Kidney tubule cell (primary cell): Measurements from ENCODE around the gene GMDS.

Experiments used
- DNase-seq: peaks from one replicate; pipeline ENCODE4 v3.0.0-alpha.2; 2018; ENCODE audit warnings: low spot score

Gene GMDS

DNA sequence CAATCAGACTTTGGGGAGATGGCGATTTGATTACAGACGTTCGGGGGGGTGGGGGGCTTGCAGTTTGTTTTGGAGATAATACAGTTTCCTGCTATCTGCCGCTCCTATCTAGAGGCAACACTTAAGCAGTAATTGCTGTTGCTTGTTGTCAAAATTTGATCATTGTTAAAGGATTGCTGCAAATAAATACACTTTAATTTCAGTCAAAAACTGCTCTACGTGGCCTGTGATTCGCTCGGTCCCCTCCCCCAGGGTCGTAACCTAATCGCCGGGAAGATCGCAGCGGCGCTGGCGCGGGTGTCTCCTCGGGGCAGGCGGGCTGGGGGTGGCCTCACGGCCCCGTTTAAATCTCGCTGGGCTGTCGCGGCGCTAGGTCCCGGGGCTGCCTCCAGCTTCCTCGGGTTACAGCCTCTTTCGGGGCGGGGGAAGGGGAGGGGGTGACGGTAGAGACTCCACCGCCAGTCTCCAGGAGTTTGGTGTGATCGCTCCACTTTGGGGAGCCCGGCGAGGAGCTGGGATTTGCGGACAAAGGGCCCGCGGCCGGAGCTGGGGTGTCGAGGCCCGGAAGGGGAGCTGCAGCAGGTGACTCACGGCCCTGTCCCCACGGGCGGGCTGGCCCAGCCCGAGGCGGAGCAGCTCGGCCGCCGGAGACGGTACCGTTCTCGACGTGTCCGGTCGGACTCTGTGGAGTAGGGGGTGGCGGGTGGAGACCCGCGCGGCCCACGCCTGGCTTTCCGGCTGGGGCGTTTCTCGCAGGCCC lies 631.5 kb downstream of the GMDS start:
- DNase-seq = peak; percentile 51

DNA sequence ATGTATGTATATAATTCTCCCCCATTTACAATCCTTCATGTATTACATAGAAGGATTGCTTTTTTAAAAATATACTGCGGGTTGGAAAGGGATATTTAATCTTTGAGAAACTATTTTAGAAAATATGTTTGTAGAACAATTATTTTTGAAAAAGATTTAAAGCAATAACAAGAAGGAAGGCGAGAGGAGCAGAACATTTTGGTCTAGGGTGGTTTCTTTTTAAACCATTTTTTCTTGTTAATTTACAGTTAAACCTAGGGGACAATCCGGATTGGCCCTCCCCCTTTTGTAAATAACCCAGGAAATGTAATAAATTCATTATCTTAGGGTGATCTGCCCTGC lies 632.1 kb downstream of the GMDS start:
- DNase-seq = no peak

DNA sequence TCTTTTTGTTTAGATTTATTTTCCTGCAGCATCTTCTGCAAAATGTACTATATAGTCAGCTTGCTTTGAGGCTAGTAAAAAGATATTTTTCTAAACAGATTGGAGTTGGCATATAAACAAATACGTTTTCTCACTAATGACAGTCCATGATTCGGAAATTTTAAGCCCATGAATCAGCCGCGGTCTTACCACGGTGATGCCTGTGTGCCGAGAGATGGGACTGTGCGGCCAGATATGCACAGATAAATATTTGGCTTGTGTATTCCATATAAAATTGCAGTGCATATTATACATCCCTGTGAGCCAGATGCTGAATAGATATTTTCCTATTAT lies 632.5 kb downstream of the GMDS start:
- peak; percentile 70 for DNase-seq

DNA sequence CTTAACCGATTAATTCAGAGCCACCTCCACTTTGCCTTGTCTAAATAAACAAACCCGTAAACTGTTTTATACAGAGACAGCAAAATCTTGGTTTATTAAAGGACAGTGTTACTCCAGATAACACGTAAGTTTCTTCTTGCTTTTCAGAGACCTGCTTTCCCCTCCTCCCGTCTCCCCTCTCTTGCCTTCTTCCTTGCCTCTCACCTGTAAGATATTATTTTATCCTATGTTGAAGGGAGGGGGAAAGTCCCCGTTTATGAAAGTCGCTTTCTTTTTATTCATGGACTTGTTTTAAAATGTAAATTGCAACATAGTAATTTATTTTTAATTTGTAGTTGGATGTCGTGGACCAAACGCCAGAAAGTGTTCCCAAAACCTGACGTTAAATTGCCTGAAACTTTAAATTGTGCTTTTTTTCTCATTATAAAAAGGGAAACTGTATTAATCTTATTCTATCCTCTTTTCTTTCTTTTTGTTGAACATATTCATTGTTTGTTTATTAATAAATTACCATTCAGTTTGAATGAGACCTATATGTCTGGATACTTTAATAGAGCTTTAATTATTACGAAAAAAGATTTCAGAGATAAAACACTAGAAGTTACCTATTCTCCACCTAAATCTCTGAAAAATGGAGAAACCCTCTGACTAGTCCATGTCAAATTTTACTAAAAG lies 633.0 kb downstream of the GMDS start:
- DNase-seq = peak; percentile 32

DNA sequence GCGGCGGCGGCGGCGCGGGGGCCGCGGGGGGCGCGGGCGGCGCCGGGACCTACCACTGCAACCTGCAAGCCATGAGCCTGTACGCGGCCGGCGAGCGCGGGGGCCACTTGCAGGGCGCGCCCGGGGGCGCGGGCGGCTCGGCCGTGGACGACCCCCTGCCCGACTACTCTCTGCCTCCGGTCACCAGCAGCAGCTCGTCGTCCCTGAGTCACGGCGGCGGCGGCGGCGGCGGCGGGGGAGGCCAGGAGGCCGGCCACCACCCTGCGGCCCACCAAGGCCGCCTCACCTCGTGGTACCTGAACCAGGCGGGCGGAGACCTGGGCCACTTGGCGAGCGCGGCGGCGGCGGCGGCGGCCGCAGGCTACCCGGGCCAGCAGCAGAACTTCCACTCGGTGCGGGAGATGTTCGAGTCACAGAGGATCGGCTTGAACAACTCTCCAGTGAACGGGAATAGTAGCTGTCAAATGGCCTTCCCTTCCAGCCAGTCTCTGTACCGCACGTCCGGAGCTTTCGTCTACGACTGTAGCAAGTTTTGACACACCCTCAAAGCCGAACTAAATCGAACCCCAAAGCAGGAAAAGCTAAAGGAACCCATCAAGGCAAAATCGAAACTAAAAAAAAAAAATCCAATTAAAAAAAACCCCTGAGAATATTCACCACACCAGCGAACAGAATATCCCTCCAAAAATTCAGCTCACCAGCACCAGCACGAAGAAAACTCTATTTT lies 633.7 kb downstream of the GMDS start:
- DNase-seq = peak; percentile 40

DNA sequence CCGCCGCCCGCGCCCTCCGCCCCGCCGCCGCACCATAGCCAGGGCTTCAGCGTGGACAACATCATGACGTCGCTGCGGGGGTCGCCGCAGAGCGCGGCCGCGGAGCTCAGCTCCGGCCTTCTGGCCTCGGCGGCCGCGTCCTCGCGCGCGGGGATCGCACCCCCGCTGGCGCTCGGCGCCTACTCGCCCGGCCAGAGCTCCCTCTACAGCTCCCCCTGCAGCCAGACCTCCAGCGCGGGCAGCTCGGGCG lies 634.2 kb downstream of the GMDS start:
- DNase-seq = peak; percentile 57

DNA sequence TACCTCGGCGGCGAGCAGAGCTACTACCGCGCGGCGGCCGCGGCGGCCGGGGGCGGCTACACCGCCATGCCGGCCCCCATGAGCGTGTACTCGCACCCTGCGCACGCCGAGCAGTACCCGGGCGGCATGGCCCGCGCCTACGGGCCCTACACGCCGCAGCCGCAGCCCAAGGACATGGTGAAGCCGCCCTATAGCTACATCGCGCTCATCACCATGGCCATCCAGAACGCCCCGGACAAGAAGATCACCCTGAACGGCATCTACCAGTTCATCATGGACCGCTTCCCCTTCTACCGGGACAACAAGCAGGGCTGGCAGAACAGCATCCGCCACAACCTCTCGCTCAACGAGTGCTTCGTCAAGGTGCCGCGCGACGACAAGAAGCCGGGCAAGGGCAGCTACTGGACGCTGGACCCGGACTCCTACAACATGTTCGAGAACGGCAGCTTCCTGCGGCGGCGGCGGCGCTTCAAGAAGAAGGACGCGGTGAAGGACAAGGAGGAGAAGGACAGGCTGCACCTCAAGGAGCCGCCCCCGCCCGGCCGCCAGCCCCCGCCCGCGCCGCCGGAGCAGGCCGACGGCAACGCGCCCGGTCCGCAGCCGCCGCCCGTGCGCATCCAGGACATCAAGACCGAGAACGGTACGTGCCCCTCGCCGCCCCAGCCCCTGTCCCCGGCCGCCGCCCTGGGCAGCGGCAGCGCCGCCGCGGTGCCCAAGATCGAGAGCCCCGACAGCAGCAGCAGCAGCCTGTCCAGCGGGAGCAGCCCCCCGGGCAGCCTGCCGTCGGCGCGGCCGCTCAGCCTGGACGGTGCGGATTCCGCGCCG lies 634.7 kb downstream of the GMDS start:
- DNase-seq = peak; percentile 51

DNA sequence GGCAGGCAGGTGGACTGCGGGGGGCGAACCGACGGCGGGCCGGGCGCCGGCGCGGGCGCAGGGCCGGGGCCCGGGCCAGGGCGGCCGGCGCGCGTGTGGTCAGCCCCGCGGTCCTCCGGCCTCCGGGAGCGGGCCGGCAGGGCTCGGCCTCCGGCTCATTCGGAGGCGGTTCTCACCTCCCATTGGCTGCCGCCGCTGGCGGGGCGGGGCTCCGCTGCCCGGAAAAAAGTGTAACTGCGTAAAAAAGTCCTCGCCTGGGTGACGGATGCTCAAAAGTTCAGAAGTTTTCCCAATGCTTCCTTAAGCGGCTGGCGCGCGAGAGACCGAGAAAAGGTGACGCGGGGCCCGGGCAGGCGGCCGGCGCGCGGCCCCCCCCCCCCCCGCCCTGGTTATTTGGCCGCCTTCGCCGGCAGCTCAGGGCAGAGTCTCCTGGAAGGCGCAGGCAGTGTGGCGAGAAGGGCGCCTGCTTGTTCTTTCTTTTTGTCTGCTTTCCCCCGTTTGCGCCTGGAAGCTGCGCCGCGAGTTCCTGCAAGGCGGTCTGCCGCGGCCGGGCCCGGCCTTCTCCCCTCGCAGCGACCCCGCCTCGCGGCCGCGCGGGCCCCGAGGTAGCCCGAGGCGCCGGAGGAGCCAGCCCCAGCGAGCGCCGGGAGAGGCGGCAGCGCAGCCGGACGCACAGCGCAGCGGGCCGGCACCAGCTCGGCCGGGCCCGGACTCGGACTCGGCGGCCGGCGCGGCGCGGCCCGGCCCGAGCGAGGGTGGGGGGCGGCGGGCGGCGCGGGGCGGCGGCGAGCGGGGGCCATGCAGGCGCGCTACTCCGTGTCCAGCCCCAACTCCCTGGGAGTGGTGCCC lies 635.5 kb downstream of the GMDS start, which contains the start of gene FOXC1:
FOXC1 (plus strand) TSS at position 268 of the 849 bp plus-strand sequence; CDS start at position 799, 531 bp downstream.
- peak; percentile 97 for DNase-seq

DNA sequence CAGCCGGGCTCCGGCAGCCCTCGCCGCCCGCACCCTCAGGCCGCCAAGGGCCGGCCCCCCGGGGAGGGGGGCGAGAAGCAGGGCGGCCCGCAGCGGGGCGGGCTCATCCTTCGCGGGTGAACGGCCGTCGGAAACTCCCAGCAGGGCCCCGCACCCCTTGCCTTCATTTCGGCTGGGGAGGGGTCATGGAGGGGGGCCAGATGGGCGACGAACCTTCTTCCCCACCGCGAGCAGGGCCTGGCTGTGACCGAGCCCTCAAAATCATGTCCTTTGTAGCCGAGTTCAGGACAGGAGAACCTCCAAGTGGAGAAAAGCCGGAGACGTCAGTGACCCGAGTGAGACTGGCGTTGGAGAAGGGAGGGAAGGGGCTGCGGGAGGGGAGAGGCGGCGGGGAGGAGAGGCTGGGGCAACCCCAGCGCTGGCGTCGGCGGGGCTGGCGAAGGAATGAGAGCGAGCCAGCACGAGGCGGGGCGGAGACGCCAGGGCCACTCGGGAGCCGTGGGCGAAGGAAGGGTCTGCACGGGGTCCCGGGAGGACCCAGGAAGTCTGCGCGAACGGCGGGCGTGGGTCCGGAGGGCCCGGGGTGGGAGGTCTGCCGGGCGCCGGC lies 636.3 kb downstream of the GMDS start:
- peak; percentile 65 for DNase-seq

DNA sequence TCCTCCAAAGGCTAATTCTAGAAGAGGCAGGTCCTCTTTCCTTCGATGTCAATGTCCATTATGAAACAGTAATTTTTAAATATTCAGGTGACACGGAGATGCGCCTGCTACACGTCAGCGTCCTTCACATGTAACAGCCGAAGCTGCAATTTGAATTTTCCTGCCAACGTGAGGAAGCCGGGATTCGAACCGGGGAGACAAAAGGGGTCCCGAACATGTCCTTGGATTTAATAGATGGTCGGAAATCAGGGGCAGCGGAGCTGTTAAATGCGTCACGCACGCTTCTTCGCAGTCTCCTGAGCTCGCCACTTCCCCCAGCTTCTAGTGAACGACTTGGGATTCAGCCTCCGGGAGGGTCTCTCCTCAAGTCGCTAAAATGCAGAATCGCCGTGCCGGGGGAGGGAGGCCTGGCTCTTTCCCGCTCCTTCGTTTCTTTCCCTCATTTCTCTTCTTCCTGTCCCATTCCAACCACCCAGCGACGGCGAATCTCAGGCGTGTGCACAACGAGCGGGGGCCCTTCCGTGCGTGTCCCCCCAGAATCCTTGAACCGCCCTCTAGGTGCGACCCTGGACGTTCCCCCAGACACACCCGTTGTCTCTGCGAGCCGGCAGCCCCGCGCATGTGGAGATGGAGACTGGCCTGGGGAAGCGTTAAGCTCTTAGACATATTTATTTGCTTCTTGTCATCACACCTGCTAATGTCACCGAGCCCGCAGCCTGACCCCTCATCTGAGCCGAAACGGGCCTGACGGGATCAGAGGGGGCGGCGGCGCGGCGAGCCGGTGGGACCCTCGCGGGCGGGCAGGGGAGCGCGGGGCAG lies 637.0 kb downstream of the GMDS start:
- DNase-seq = peak; percentile 33

DNA sequence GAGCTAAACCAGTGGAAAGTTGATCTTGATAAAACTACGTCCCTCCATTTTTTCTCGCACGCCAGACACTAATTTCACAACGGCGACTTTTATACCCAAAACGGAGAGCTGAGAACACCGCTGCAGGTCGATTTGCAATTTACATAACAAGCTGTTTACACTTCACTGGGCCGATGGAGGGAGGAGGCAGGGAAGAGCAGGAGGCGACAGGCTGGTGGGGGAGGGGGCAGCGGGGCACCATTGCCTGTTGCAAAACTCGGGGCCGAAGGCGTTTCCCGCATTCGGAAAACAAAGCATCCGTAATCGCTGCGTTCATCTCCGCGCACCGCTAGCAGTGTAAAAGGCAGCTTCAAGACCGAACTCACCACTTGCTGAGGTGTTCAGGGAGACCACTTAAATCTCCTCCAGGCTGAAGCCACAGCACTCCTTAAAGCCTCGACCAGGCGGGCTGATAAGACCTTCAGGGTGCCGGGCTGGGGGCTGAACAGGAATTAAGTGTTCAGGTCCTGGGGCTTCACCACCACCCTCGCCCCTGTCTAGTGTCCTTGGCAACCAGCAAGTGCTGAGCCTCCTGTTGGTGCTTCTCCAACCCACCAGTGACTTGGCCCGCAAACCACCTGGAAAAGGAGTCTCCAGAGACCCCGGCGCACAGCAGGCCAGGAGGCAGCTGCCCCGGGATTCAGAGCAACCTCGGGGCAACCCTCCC lies 637.7 kb downstream of the GMDS start:
- DNase-seq = peak; percentile 54

DNA sequence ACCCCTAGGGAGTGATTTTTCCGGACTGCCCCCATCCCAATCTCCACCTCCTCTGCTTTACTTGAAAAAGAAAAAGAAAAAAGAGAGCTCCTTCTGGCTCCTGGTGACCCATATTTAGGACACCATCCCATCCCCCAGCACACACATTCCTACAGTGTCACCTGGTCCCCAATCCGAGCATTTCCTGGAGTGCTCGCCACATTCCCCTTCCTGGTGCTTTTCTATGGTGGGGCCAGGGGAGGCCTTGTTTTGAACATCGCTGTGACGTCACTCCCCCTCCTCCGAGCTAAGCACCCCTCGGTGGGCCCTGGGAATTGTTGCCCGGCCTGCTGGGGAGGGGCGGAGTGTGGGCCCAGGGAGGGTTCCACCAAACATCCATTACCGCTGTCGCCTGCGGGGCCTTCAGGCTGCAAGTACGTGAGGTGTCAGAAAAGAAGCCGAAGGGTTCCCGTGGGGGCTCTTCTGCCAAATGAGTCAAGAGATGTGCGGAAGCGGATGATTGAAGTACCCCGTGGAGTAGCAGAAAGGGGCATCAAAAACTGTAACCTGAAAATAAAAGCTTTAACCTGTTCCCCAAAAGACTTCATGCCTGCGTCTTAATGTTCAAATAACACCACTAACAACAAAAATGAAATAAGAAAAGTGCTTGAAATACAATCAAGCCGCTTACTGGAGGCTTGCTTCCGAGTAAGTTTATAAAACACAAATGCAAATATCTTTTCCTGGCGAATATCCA lies 638.5 kb downstream of the GMDS start:
- peak; percentile 44 for DNase-seq

DNA sequence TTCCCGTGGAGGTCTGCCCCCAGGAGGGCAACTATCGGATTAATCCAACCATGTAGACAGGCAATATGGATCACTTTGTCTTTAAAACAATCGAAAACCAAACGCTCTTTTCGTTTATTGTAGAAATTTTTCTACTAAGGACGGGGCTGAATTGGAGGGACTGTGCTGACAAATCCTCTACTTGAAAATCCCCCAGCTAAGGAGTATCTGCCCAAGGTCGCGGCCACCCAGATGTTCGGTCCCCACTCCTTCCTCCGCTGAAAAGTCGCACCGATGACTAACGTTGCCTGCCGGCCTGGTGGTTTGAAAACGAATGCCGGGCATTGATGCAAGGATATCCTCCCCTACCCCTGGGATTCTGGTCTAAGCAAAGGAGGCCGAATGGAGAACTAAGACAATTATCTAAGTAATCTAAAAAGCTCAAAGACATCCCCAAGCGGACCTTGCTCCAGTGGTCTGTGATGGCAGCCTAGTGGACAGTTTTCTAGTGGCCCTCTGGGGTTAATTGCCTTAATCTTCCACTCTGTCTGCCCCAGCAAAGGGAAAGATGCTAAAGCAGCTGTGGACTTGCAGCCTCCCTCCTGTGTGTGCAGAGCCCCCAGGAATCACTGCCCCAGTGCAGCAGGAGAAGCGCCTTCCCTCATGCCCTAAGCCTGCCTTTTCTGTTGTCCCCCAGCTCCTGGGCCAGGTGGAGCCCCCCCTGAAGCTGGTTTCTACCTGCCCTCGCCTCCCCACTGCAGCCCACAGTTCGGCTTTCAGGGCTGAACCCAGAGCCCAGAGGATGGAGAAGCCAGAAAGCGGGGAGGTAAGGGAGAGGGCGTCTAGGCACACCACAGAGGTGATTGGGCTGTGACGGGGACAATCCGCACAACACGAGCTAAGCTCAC lies 639.3 kb downstream of the GMDS start:
- peak; percentile 25 for DNase-seq

DNA sequence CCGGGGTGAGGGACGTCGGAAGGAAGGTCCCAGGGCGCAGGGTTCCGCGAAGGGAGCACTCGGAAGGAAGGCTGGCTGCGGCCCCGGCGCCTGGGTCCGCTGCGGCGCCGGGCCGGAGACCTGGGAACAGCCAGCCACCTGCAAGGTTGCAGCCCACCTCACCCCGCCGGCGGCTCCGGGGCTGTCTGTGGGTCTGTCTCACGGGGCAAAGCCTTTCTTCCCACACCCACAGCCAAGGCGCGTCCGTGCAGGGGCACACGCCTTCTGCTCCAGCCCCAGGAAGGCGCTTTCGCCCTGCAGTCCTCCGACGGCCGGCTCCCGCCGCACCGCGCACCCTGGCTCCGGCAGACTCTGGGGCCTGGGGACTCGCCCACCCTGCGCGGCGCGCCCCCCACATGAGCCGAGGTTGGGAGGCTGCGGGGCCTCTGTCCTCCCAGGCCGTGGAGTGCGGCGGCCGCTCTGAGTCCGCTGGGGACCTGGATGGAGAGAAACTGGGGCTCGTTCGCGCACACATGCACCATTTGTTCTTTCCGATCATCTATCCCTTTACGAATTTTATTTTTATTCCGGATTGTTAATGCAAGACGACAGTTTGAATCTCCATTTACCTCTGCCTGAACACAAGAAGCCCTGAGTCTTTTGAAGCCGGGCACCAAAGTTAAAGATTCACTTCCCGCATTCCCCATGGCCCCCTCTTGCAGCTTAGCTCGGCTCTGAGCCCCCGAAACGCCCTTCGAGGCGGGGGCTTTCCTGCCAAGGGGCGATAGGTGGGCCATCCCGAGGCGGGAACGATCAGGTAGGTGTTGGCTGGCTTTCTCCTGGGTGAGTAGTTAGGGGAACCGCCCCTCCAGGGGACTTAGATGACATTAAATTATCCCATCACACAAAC lies 640.2 kb downstream of the GMDS start:
- no peak for DNase-seq

DNA sequence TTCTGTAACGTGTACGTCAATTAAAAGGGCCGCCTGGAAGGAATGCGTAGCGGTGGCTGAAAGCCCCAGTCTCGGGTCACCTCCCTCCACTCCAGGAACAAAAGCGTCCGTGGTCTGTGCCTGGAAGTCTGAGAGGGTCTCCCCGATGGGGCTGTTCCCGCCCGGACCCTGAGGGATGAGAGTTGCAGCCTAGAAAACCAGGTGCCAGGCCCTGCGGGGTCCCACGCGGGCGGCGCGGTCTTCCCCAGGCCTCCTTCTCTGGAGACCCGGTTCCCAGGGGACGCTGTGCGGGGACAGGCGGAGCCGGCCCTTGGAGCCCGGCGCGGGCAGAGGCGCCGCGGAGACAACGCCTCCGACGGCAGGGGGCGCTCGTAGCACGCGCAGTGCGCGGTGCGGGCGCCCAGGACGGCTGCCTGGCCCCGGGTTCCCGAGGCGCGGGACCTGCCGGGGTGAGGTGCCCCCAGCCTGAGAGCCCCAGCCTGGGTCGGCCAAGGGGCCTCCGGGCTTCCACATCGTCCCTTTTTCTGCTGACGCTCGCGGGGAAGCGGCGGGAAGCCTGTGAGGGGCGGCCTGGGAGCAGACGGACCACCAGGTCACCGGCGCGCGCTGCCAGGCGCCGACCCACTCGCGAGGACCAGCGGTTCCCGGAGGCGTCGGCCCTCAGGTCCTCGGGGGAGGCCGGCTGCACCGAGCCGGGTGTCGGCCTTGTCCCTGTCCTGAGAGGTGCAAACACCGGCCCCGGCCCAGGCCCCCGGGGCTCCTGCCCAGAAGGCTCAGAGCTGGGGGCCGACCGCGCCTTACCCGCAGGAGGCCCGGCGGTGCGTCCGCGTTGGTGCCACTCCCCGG lies 641.0 kb downstream of the GMDS start:
- peak; percentile 69 for DNase-seq

DNA sequence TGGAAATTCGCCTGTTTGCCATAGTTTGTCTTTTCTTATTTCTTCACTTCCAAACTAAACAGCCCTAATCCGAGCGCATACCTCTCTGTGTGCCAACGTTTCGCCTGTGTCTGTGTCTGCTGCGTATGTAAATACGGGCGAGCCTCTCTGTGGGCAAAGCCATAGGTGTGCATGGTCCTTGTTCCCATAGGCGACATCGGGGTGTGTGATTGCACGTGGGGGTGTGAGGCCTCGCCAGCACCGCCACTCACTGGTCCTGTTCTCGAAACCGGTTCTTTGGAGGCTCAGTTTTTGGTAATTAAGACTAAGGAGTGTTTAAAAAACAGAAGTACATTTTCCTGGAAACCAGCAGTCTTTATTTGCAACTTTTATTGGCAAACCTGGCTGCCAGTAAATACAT lies 641.7 kb downstream of the GMDS start:
- no peak for DNase-seq
